Testis (tissue), 2 donors: ENCODE results near the gene DNAAF3.

Experiments used
- POLR2A ChIP-seq: fragments of 450-650 bp; IDR thresholded peaks from one replicate; pipeline ENCODE4 v1.6.1; 2017; ENCODE audit warnings: antibody characterized with exemption, mild to moderate bottlenecking, moderate library complexity
- TF ChIP-seq, protein P1 (sequence below), 3 experiments: fragments of 450-650 bp in 2 of 3; fragments of 200-600 bp in 1 of 3; sonication (generic) in 1 of 3; IDR thresholded peaks; one replicate each; pipeline ENCODE4 v1.5.1; 2016 to 2019; ENCODE audit warnings: antibody characterized with exemption in 3 of 3, mild to moderate bottlenecking in 2 of 3, moderate library complexity in 1 of 3

DNA sequence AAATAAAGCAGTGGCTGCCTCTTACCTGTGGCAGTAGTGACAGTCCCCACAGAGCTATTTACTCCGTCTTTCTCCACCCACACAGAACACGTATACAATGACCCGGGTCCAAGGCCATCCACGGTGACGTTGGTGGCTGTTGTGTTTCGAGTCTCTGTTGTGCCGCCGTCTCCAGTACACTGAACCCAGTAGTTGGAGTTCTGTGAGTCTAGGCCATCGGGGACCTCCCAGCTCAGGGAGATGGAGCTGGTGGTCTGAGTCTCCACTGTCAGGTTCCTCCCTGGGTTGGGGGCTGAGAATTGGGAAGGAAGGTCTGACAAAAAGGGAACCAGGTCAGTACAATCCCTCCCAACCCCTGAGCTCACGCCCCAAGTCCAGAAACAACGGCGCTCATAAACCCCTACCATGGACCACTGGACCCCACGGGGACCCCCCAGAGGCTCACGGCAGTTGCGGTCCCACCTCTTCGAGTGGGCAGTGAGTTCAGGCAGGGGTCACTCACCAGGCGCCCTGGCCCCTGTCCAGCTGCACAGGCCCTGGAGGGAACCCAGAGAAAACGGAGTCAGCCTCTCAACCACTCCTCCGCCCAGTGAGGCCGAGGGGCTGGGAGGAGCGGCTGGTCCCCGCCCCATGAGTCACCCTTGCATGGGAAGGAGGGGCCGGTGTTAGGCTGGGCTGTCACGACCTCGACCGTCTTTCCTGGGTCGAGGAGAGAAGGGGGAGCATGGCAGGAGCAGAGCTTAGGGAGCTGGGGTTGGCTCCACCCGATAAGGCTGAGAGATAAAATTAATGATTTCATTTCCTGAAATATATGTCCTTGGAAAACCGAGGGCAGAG lies 40.5 kb upstream of the DNAAF3 start:
- no peak for TF ChIP-seq POLR2A
- TF ChIP-seq, protein P1, sequence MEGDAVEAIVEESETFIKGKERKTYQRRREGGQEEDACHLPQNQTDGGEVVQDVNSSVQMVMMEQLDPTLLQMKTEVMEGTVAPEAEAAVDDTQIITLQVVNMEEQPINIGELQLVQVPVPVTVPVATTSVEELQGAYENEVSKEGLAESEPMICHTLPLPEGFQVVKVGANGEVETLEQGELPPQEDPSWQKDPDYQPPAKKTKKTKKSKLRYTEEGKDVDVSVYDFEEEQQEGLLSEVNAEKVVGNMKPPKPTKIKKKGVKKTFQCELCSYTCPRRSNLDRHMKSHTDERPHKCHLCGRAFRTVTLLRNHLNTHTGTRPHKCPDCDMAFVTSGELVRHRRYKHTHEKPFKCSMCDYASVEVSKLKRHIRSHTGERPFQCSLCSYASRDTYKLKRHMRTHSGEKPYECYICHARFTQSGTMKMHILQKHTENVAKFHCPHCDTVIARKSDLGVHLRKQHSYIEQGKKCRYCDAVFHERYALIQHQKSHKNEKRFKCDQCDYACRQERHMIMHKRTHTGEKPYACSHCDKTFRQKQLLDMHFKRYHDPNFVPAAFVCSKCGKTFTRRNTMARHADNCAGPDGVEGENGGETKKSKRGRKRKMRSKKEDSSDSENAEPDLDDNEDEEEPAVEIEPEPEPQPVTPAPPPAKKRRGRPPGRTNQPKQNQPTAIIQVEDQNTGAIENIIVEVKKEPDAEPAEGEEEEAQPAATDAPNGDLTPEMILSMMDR (IDR thresholded peaks at IDR 0.05): no peak
